Breast epithelium (tissue), 4 donors: ENCODE measurements around the gene KLRB1. TPM values are rescaled to one million over a fixed set of nuclear protein-coding genes. Genes with fewer than 3 reads are reported as not detected.
"Not testable (repeated sequence)": the region's sequence is repeated elsewhere in the genome, so short reads cannot be mapped to it uniquely, and the experiment has no call there.

ENCODE experiments used
- DNase-seq, 2 donors: peaks; one replicate each; pipeline ENCODE4 v3.0.0-alpha.2; 2019; ENCODE audit warnings: low spot score in 2 of 2
- H3K27ac ChIP-seq, 2 donors: fragments of 200-600 bp; sonication (generic) in 1 of 2; one replicate each; pipeline ENCODE4 v1.5.1; 2016 to 2019; ENCODE audit warnings: mild to moderate bottlenecking in 1 of 2
- H3K27me3 ChIP-seq, 2 donors: fragments of 200-600 bp; sonication (generic) in 1 of 2; one replicate each; pipeline versions ENCODE4 v1.5.1 to v1.6.0; 2017 to 2019; ENCODE audit warnings: control low read depth in 1 of 2, mild to moderate bottlenecking in 1 of 2
- H3K36me3 ChIP-seq: fragments of 200-600 bp; one replicate; pipeline ENCODE4 v1.5.1; 2019
- H3K4me1 ChIP-seq, 2 donors: fragments of 200-600 bp; sonication (generic); one replicate each; pipeline ENCODE4 v1.5.1; 2016 to 2019; ENCODE audit warnings: control low read depth in 1 of 2
- H3K4me3 ChIP-seq, 3 donors: fragments of 200-600 bp; sonication (generic); 1 replicate in 2 of 3; 2 replicates in 1 of 3; pipeline ENCODE4 v1.5.1; 2016 to 2019; ENCODE audit warnings: mild to moderate bottlenecking in 3 of 3, moderate library complexity in 2 of 3
- H3K9me3 ChIP-seq, 2 donors: fragments of 200-600 bp; sonication (generic) in 1 of 2; one replicate each; pipeline ENCODE4 v1.5.1; 2016 to 2019; ENCODE audit warnings: control low read depth in 1 of 2
- POLR2A ChIP-seq: fragments of 450-650 bp; IDR thresholded peaks from one replicate; pipeline ENCODE4 v1.6.1; 2016; ENCODE audit warnings: antibody characterized with exemption, mild to moderate bottlenecking, moderate library complexity
- POLR2AphosphoS5 ChIP-seq, 3 donors: sonication (generic); formaldehyde crosslinking; IDR thresholded peaks; one replicate each; pipeline ENCODE4 v1.6.1; 2017; ENCODE audit warnings: antibody characterized with exemption in 3 of 3
- intact Hi-C: fragments of 100-400 bp; cut with DNase I; formaldehyde crosslinking; loops from one replicate; pipeline ENCODE4 v1.15.1; 2023; ENCODE audit warnings: low total_unique reads
- total RNA-seq, 3 donors: library from RNA; depleted of rRNA; stranded (reverse); fragments of >200 nt; gene quantifications; one replicate each; pipeline ENCODE4 v1.1.0, GENCODE V29; 2016
- TF ChIP-seq, protein P1 (sequence below), 3 donors: fragments of 450-650 bp; IDR thresholded peaks; one replicate each; pipeline ENCODE4 v1.5.1; 2016 to 2017; ENCODE audit warnings: antibody characterized with exemption in 3 of 3, mild to moderate bottlenecking in 3 of 3, moderate library complexity in 3 of 3

Gene KLRB1
- total RNA-seq, 3 donors from 2014 or later, result 0.66 to 1.5 (median 0.80) TPM

- intact Hi-C loops, result loop anchor here (10.0 kb wide), 1 partner anchor 82 kb away; no protein-coding TSS in a partner anchor
- H3K27me3 ChIP-seq, result no peaks in the 10 kb centered on the region
- H3K36me3 ChIP-seq, result no peaks in the 10 kb centered on the region
- no peaks in the 10 kb centered on the region for H3K4me1 ChIP-seq
- no peak overlapping the region for H3K4me3 ChIP-seq
- H3K27ac ChIP-seq, result no peak overlapping the region
- no peaks in the 10 kb centered on the region for H3K9me3 ChIP-seq
- TF ChIP-seq POLR2A, result no peak
- no peak for TF ChIP-seq POLR2AphosphoS5 (IDR thresholded peaks at IDR 0.05)
- TF ChIP-seq, protein P1, sequence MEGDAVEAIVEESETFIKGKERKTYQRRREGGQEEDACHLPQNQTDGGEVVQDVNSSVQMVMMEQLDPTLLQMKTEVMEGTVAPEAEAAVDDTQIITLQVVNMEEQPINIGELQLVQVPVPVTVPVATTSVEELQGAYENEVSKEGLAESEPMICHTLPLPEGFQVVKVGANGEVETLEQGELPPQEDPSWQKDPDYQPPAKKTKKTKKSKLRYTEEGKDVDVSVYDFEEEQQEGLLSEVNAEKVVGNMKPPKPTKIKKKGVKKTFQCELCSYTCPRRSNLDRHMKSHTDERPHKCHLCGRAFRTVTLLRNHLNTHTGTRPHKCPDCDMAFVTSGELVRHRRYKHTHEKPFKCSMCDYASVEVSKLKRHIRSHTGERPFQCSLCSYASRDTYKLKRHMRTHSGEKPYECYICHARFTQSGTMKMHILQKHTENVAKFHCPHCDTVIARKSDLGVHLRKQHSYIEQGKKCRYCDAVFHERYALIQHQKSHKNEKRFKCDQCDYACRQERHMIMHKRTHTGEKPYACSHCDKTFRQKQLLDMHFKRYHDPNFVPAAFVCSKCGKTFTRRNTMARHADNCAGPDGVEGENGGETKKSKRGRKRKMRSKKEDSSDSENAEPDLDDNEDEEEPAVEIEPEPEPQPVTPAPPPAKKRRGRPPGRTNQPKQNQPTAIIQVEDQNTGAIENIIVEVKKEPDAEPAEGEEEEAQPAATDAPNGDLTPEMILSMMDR (IDR thresholded peaks at IDR 0.05), result no peak
- no peak for DNase-seq
Observed at GRCh38 chr12:9632766-9633165, 25.1 kb upstream of the KLRB1 start.

GRCh38 chr12:9626821-9627220 lies 19.1 kb upstream of the KLRB1 start:
- H3K36me3 ChIP-seq, result no peaks in the 10 kb centered on the region
- DNase-seq, result no peak
- no peak overlapping the region for H3K4me3 ChIP-seq

GRCh38 chr12:9626291-9626690 lies 18.6 kb upstream of the KLRB1 start:
- Histone ChIP-seq H3K27me3 (no peaks in the 10 kb centered on the region), H3K36me3 (no peaks in the 10 kb centered on the region), H3K27ac (no peak overlapping the region), H3K9me3 (peaks cover 0 to 11% of the 10 kb centered on the region in 2 donors), H3K4me3 (no peak overlapping the region), H3K4me1 (no peaks in the 10 kb centered on the region)
- intact Hi-C loops, result no loop called here
- no peak for DNase-seq
- TF ChIP-seq, protein P1 (IDR thresholded peaks at IDR 0.05), result no peak
- no peak for TF ChIP-seq POLR2A
- no peak for TF ChIP-seq POLR2AphosphoS5 (IDR thresholded peaks at IDR 0.05)

More at GRCh38 chr12:9626821-9627220, 19.1 kb upstream of the KLRB1 start:
- no peaks in the 10 kb centered on the region for H3K4me1 ChIP-seq
- TF ChIP-seq POLR2AphosphoS5 (IDR thresholded peaks at IDR 0.05), result no peak
- TF ChIP-seq, protein P1 (IDR thresholded peaks at IDR 0.05), result no peak
- no peak for TF ChIP-seq POLR2A
- no peak overlapping the region for H3K27ac ChIP-seq
- intact Hi-C loops, result no loop called here
- no peaks in the 10 kb centered on the region for H3K27me3 ChIP-seq
- peaks cover 0 to 11% of the 10 kb centered on the region in 2 donors for H3K9me3 ChIP-seq

DNA sequence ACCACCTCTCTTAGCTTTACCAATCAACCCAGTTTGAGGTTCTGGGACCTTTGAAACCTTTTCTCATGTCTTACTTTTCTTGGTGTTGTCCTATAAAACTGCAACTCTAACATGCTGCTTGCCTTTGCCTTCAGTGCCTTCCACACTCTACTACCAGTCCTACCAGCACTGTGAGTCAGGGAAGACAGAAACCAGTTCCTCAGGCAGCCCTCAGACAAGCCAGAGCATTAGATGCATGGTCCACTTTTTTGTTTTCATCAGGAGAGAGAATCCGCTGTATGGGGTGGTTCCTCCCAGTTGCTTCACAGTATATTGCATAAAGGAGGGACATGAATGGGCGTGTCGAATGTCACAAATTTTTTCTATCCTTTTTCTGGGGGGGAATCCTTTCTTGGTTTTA lies 17.3 kb upstream of the KLRB1 start:
- no peaks in the 10 kb centered on the region for H3K4me1 ChIP-seq
- peaks cover 0 to 11% of the 10 kb centered on the region in 2 donors for H3K9me3 ChIP-seq
- H3K27me3 ChIP-seq, result no peaks in the 10 kb centered on the region
- no peak overlapping the region for H3K27ac ChIP-seq
- intact Hi-C loops, result no loop called here
- no peak for TF ChIP-seq POLR2AphosphoS5 (IDR thresholded peaks at IDR 0.05)
- TF ChIP-seq POLR2A, result no peak
- TF ChIP-seq, protein P1 (IDR thresholded peaks at IDR 0.05), result no peak
- DNase-seq, result no peak
- no peaks in the 10 kb centered on the region for H3K36me3 ChIP-seq
- no peak overlapping the region for H3K4me3 ChIP-seq

DNA sequence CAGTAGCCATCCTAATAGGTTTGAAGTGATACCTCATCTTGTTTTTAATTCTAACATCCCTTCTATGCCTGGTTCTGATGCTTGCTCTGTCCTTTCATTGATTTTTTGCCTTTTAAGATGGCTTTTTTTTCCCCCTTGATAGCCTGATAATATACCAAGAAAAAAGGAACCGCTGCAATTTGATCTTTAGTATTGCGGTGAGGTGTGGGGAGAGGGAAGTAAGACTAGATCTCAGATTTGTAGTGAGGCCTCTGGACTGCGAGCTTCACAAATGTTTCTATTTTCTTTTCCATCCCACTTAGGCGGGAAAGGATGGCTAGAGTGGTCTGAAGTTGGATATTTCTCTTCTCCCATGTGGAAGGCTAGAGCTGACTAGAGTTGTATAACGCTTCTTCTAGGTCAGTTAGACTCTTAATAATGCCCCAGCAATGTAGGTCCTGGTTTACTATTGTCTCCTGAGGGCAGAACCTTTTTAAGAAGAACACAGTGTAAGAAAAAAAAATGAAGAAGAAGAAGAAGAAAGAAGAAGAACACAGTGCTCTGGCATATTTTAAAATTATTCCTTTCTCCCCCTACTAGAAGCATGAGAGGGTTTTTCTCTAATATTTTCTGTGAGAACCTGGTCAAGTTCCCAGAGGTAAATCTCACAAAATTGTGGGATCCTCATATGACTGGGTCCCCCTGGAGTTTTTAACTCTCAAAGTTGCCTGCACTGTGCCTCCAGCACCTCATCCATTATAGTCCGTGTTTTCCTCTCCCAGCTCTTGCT lies 11.9 kb upstream of the KLRB1 start:
- Histone ChIP-seq H3K9me3 (peaks cover 0 to 11% of the 10 kb centered on the region in 2 donors), H3K4me3 (no peak overlapping the region), H3K36me3 (no peaks in the 10 kb centered on the region), H3K27me3 (no peaks in the 10 kb centered on the region), H3K27ac (no peak overlapping the region), H3K4me1 (no peaks in the 10 kb centered on the region)
- TF ChIP-seq, protein P1 (IDR thresholded peaks at IDR 0.05), result no peak
- TF ChIP-seq POLR2AphosphoS5 (IDR thresholded peaks at IDR 0.05) (no peak), POLR2A (no peak)
- DNase-seq, result no peak
- intact Hi-C loops, result no loop called here

GRCh38 chr12:9618906-9619305 lies 11.2 kb upstream of the KLRB1 start:
- H3K4me1 ChIP-seq, H3K9me3 ChIP-seq, H3K4me3 ChIP-seq, H3K36me3 ChIP-seq, DNase-seq, H3K27ac ChIP-seq, intact Hi-C loops, H3K27me3 ChIP-seq: not testable (repeated sequence)
